H9 (cell line): ENCODE results near the gene PRCD. TPM values are rescaled to one million over a fixed set of nuclear protein-coding genes. Genes with fewer than 3 reads are reported as not detected.

Experiments
- DNase-seq: peaks from one replicate; pipeline ENCODE4 v3.0.0-alpha.2; 2017
- H2AFZ ChIP-seq: one replicate; pipeline ENCODE4 v1.6.1; 2013; ENCODE audit warnings: mild to moderate bottlenecking, low read length, control low read depth, moderate library complexity
- H2AK5ac ChIP-seq: 2 replicates; pipeline ENCODE4 v1.6.1; 2013; ENCODE audit warnings: low read length, control low read depth, mixed read lengths; ENCODE audit not compliant: insufficient read length
- H2BK120ac ChIP-seq: one replicate; pipeline ENCODE4 v1.6.1; 2013; ENCODE audit warnings: low read depth, mild to moderate bottlenecking, low read length, control low read depth, inconsistent platforms; ENCODE audit not compliant: poor library complexity, severe bottlenecking
- H2BK12ac ChIP-seq: 2 replicates; pipeline ENCODE4 v1.6.1; 2013; ENCODE audit warnings: low read length, control low read depth, mixed read lengths, low read depth; ENCODE audit not compliant: insufficient read length
- H2BK15ac ChIP-seq: 2 replicates; pipeline ENCODE4 v1.6.1; 2013; ENCODE audit warnings: low read depth, low read length, control low read depth
- H2BK20ac ChIP-seq: one replicate; pipeline ENCODE4 v1.6.1; 2013; ENCODE audit warnings: low read depth, mild to moderate bottlenecking, low read length, control low read depth, inconsistent platforms; ENCODE audit not compliant: poor library complexity, severe bottlenecking
- H2BK5ac ChIP-seq: 2 replicates; pipeline ENCODE4 v1.6.1; 2013; ENCODE audit warnings: low read length, control low read depth, mixed read lengths; ENCODE audit not compliant: insufficient read length
- H3K14ac ChIP-seq: 2 replicates; pipeline ENCODE4 v1.6.1; 2013; ENCODE audit warnings: low read length, control low read depth; ENCODE audit not compliant: insufficient read depth
- H3K18ac ChIP-seq: 2 replicates; pipeline ENCODE4 v1.6.1; 2013; ENCODE audit warnings: low read depth, mild to moderate bottlenecking, mixed read lengths, low read length, control low read depth; ENCODE audit not compliant: insufficient read length
- H3K23ac ChIP-seq: 2 replicates; pipeline ENCODE4 v1.6.1; 2013; ENCODE audit warnings: low read length, control low read depth, mixed read lengths, low read depth; ENCODE audit not compliant: insufficient read length
- H3K23me2 ChIP-seq: 2 replicates; pipeline ENCODE4 v1.6.1; 2013; ENCODE audit warnings: low read depth, mild to moderate bottlenecking, mixed read lengths, low read length, control low read depth; ENCODE audit not compliant: insufficient read length, poor library complexity, severe bottlenecking
- H3K27ac ChIP-seq: 2 replicates; pipeline ENCODE4 v1.5.1; 2013; ENCODE audit warnings: low read length, control low read depth, mixed read lengths, low read depth; ENCODE audit not compliant: insufficient read length
- H3K27me3 ChIP-seq: 2 replicates; pipeline ENCODE4 v1.6.1; 2013; ENCODE audit warnings: low read length, control low read depth, inconsistent platforms; ENCODE audit not compliant: insufficient read depth
- H3K4ac ChIP-seq: 2 replicates; pipeline ENCODE4 v1.6.1; 2013; ENCODE audit warnings: low read depth, mild to moderate bottlenecking, control low read depth, inconsistent platforms, low read length, moderate library complexity
- H3K4me1 ChIP-seq: 2 replicates; pipeline ENCODE4 v1.6.1; 2013; ENCODE audit warnings: low read length, control low read depth, inconsistent platforms; ENCODE audit not compliant: insufficient read depth
- H3K4me2 ChIP-seq: 2 replicates; pipeline ENCODE4 v1.6.1; 2013; ENCODE audit warnings: low read length, control low read depth, mixed read lengths; ENCODE audit not compliant: insufficient read length, insufficient read depth
- H3K56ac ChIP-seq: 2 replicates; pipeline ENCODE4 v1.6.1; 2013; ENCODE audit warnings: low read depth, mild to moderate bottlenecking, mixed read lengths, low read length, control low read depth; ENCODE audit not compliant: insufficient read length
- H3K79me1 ChIP-seq: 2 replicates; pipeline ENCODE4 v1.6.1; 2013; ENCODE audit warnings: low read depth, mild to moderate bottlenecking, moderate library complexity, low read length, control low read depth, inconsistent platforms; ENCODE audit not compliant: insufficient read depth, poor library complexity, severe bottlenecking
- H3K79me2 ChIP-seq: 2 replicates; pipeline ENCODE4 v1.6.1; 2013; ENCODE audit warnings: low read length, control low read depth, inconsistent platforms; ENCODE audit not compliant: insufficient read depth
- H3K9ac ChIP-seq: 2 replicates; pipeline ENCODE4 v1.6.1; 2013; ENCODE audit warnings: low read length, control low read depth, mixed read lengths; ENCODE audit not compliant: insufficient read length; ENCODE audit errors: extremely low read depth
- H3K9me3 ChIP-seq: one replicate; pipeline ENCODE4 v1.6.1; 2013; ENCODE audit warnings: low read depth, low read length, inconsistent platforms; ENCODE audit not compliant: control insufficient read depth
- H3T11ph ChIP-seq: one replicate; pipeline ENCODE4 v1.6.1; 2013; ENCODE audit warnings: mild to moderate bottlenecking, low read length, control low read depth, inconsistent platforms
- H4K20me1 ChIP-seq: one replicate; pipeline ENCODE4 v1.6.1; 2013; ENCODE audit not compliant: control insufficient read depth, insufficient read length, insufficient read depth
- H4K5ac ChIP-seq: 2 replicates; pipeline ENCODE4 v1.6.1; 2013; ENCODE audit warnings: low read depth, mild to moderate bottlenecking, mixed read lengths, low read length, control low read depth; ENCODE audit not compliant: insufficient read length
- H4K8ac ChIP-seq: replicated peaks from 2 replicates; pipeline ENCODE4 v1.6.1; 2013; ENCODE audit warnings: low read length, control low read depth, mixed read lengths, low read depth; ENCODE audit not compliant: insufficient read length
- H4K91ac ChIP-seq: 2 replicates; pipeline ENCODE4 v1.6.1; 2013; ENCODE audit warnings: low read depth, mild to moderate bottlenecking, moderate library complexity, mixed read lengths, low read length, control low read depth; ENCODE audit not compliant: insufficient read length
- H3K27ac Mint-ChIP-seq, 3 experiments: 2 replicates in 2 of 3; 3 replicates in 1 of 3; pipeline ENCODE4 v1.8.0; 2020 to 2021; ENCODE audit warnings: mixed read lengths in 3 of 3, mild to moderate bottlenecking in 1 of 3, moderate library complexity in 1 of 3
- H3K27me3 Mint-ChIP-seq: 2 replicates; pipeline ENCODE4 v1.8.0; 2021; ENCODE audit warnings: low read depth, mild to moderate bottlenecking, moderate library complexity, mixed read lengths
- H3K36me3 Mint-ChIP-seq, 3 experiments: 2 replicates in 2 of 3; 3 replicates in 1 of 3; pipeline ENCODE4 v1.8.0; 2020 to 2021; ENCODE audit warnings: low read depth in 3 of 3, mixed read lengths in 3 of 3; ENCODE audit not compliant: insufficient read depth in 1 of 3
- H3K4me1 Mint-ChIP-seq, 2 experiments: 2 replicates each; pipeline ENCODE4 v1.8.0; 2020; ENCODE audit warnings: mixed read lengths in 2 of 2
- H3K4me3 Mint-ChIP-seq, 2 experiments: 2 replicates in 1 of 2; 3 replicates in 1 of 2; pipeline ENCODE4 v1.8.0; 2020 to 2021; ENCODE audit warnings: mild to moderate bottlenecking in 2 of 2, mixed read lengths in 2 of 2, moderate library complexity in 1 of 2
- H3K9me3 Mint-ChIP-seq, 2 experiments: 2 replicates in 1 of 2; 3 replicates in 1 of 2; pipeline ENCODE4 v1.8.0; 2020; ENCODE audit warnings: mild to moderate bottlenecking in 2 of 2, mixed read lengths in 2 of 2, moderate library complexity in 1 of 2
- CTCF ChIP-seq: fragments of 200-600 bp; sonication (generic); conservative IDR thresholded peaks from 3 replicates; pipeline ENCODE4 v1.8.0; 2021; ENCODE audit warnings: antibody characterized with exemption, mild to moderate bottlenecking
- WGBS: extraction: QIAGEN DNeasy Blood & Tissue Kit; methylation state at CpG from one replicate; pipeline ENCODE4 v1.1.7; 2013; ENCODE audit warnings: missing lambda C conversion rate, low lambda C conversion rate, mixed read lengths; ENCODE audit not compliant: insufficient read length; ENCODE audit errors: extremely low coverage; 5-methylcytosine and 5-hydroxymethylcytosine counted together
- total RNA-seq: library from RNA; stranded (reverse); gene quantifications from 2 replicates; pipeline ENCODE4 v1.2.1, GENCODE V29; 2021

Gene PRCD
- total RNA-seq, 1 experiment from 2014 or later = 0.46 TPM

- no peak overlapping the region for H3K56ac ChIP-seq
- no peaks in the 10 kb centered on the region for H3K9me3 ChIP-seq
- no peak for TF ChIP-seq CTCF
- H4K20me1 ChIP-seq = no peaks in the 10 kb centered on the region
- H2BK12ac ChIP-seq = no peak overlapping the region
- peak overlapping the region; percentile 79 for H3K4me2 ChIP-seq
- WGBS = no CpG with 5 or more reads among the region's 10 CpGs
- H2BK120ac ChIP-seq = no peak overlapping the region
- H4K91ac ChIP-seq = no peak overlapping the region
- no peak overlapping the region for H3K9ac ChIP-seq
- no peak overlapping the region for H4K8ac ChIP-seq
- Mint-ChIP-seq H3K4me3 (peak overlapping the region; percentile 79 to 90), H3K27me3 (peaks cover 7% of the 10 kb centered on the region), H3K36me3 (no peaks in the 10 kb centered on the region; a peak in 2 of 7 replicates), H3K27ac (no peak overlapping the region; a peak in 1 of 7 replicates), H3K9me3 (no peaks in the 10 kb centered on the region; a peak in 1 of 5 replicates), H3K4me1 (peaks cover 50 to 58% of the 10 kb centered on the region in 2 experiments)
- H2BK5ac ChIP-seq = no peak overlapping the region
- H3K14ac ChIP-seq = peak overlapping the region; percentile 85; the same call in 1 of the 2 replicates
- no peak overlapping the region for H3K4ac ChIP-seq
- no peaks in the 10 kb centered on the region for H3K79me2 ChIP-seq
- H3K23me2 ChIP-seq = peaks cover 9% of the 10 kb centered on the region
- no peak overlapping the region for H2AK5ac ChIP-seq
- H2AFZ ChIP-seq = no peak overlapping the region
- H3K27me3 ChIP-seq = no peaks in the 10 kb centered on the region
- H3K23ac ChIP-seq = no peak overlapping the region
- H3K18ac ChIP-seq = no peak overlapping the region
- H4K5ac ChIP-seq = no peak overlapping the region
- no peak for DNase-seq
- no peak overlapping the region for H3T11ph ChIP-seq
- H3K79me1 ChIP-seq = no peaks in the 10 kb centered on the region
- H2BK15ac ChIP-seq = no peak overlapping the region
- H3K27ac ChIP-seq = no peak overlapping the region
- no peak overlapping the region for H2BK20ac ChIP-seq
- H3K4me1 ChIP-seq = peaks cover 3% of the 10 kb centered on the region; the same call in 1 of the 2 replicates
Measured at GRCh38 chr17:76500747-76501017, 39.2 kb upstream of the PRCD start.
